Endothelial cell of umbilical vein (primary cell): ENCODE measurements around the gene CTSZ. TPM values are rescaled to one million over a fixed set of nuclear protein-coding genes. Genes with fewer than 3 reads are reported as not detected.
A peak's percentile ranks its signal among the peaks of the same experiment; 100 is the strongest.
"Not testable (repeated sequence)": the region's sequence is repeated elsewhere in the genome, so short reads cannot be mapped to it uniquely, and the experiment has no call there.

Experiments
- BruUV-seq: library from RNA; stranded (reverse); fragments of 400-500 nt; replicated peaks from 2 replicates; lab custom pipeline; 2021; lab: Mats Ljungman, UMichigan
- CTCF ChIA-PET: fragments of 300-600, 350-600 bp; sonication (Branson Sonifier 250); formaldehyde crosslinking; loops from one replicate; lab custom pipeline; 2021; ENCODE audit warnings: antibody characterized with exemption, inconsistent platforms; lab: Charles Lee
- POLR2A ChIA-PET: fragments of 300-600, 350-600 bp; sonication (Branson Sonifier 250); formaldehyde crosslinking; loops from one replicate; lab custom pipeline; 2021; ENCODE audit warnings: antibody characterized with exemption, inconsistent platforms; lab: Charles Lee
- DNase-seq: peaks from one replicate; pipeline ENCODE4 v3.0.0-alpha.2; 2011; ENCODE audit warnings: low read depth, low spot score
- FAIRE-seq: peaks from 2 replicates; lab custom pipeline; 2011; peaks lifted over from hg19 to GRCh38; lab: Jason Lieb, UNC
- H2AFZ ChIP-seq: 2 replicates; pipeline ENCODE4 v1.6.0; 2012; ENCODE audit warnings: low read depth, low read length, control low read depth, inconsistent platforms
- H3K27ac ChIP-seq: 2 replicates; pipeline ENCODE4 v1.5.1; 2011; ENCODE audit warnings: low read depth, mild to moderate bottlenecking, control low read depth, low read length, moderate library complexity; ENCODE audit not compliant: insufficient read depth
- H3K27me3 ChIP-seq, 2 experiments: 2 replicates each; pipeline versions ENCODE4 v1.6.0 to v1.6.1; 2011; ENCODE audit warnings: low read length in 2 of 2, mixed read lengths in 1 of 2; ENCODE audit not compliant: control insufficient read depth in 2 of 2, insufficient read depth in 2 of 2
- H3K36me3 ChIP-seq, 2 experiments: 2 replicates in 1 of 2; 3 replicates in 1 of 2; pipeline ENCODE4 v1.5.1; 2011; ENCODE audit warnings: low read length in 2 of 2, mild to moderate bottlenecking in 1 of 2, moderate library complexity in 1 of 2; ENCODE audit not compliant: control insufficient read depth in 2 of 2, insufficient read depth in 2 of 2; ENCODE audit errors: extremely low read depth in 1 of 2
- H3K4me1 ChIP-seq: 3 replicates; pipeline ENCODE4 v1.5.1; 2011; ENCODE audit warnings: mild to moderate bottlenecking, low read length; ENCODE audit not compliant: control insufficient read depth, insufficient read depth; ENCODE audit errors: extremely low read depth
- H3K4me2 ChIP-seq: 2 replicates; pipeline ENCODE4 v1.6.1; 2011; ENCODE audit warnings: low read length, control low read depth, mixed read lengths; ENCODE audit not compliant: insufficient read depth
- H3K4me3 ChIP-seq, 3 experiments: fragments of 200-600 bp in 1 of 3; sonication (generic), shearing (Covaris generic) in 1 of 3; replicated peaks in 1 of 3; 2 replicates each; pipeline ENCODE4 v1.5.1; 2011 to 2016; ENCODE audit warnings: control low read depth in 3 of 3, low read length in 3 of 3, mild to moderate bottlenecking in 2 of 3, inconsistent platforms in 1 of 3, low read depth in 1 of 3, moderate library complexity in 1 of 3; ENCODE audit not compliant: insufficient read depth in 1 of 3
- H3K79me2 ChIP-seq: 2 replicates; pipeline ENCODE4 v1.6.0; 2012; ENCODE audit warnings: low read length, inconsistent platforms; ENCODE audit not compliant: control insufficient read depth, insufficient read depth
- H3K9ac ChIP-seq: replicated peaks from 2 replicates; pipeline ENCODE3; 2011; ENCODE audit warnings: low read length, control low read depth; ENCODE audit not compliant: insufficient read depth; ENCODE audit errors: extremely low read depth
- H3K9me1 ChIP-seq: replicated peaks from 3 replicates; pipeline ENCODE4 v1.6.0; 2011; ENCODE audit warnings: mild to moderate bottlenecking, low read length; ENCODE audit not compliant: control insufficient read depth, insufficient read depth; ENCODE audit errors: extremely low read depth
- H3K9me3 ChIP-seq: replicated peaks from 2 replicates; pipeline ENCODE4 v1.5.1; 2012; ENCODE audit warnings: low read length, inconsistent platforms; ENCODE audit not compliant: control insufficient read depth, insufficient read depth
- H4K20me1 ChIP-seq: replicated peaks from 2 replicates; pipeline ENCODE3; 2011; ENCODE audit warnings: mild to moderate bottlenecking, low read length; ENCODE audit not compliant: control insufficient read depth, insufficient read depth; ENCODE audit errors: extremely low read depth
- CTCF ChIP-seq, 2 donors: IDR thresholded peaks; 1 replicate in 1 of 2; 2 replicates in 1 of 2; pipeline ENCODE4 v1.5.1; 2011; ENCODE audit warnings: low read length in 2 of 2, mild to moderate bottlenecking in 2 of 2, moderate library complexity in 2 of 2, control low read depth in 1 of 2, inconsistent platforms in 1 of 2, low read depth in 1 of 2; ENCODE audit not compliant: insufficient read depth in 1 of 2; ENCODE audit errors: extremely low read depth in 1 of 2
- EZH2 ChIP-seq: IDR thresholded peaks from 2 replicates; pipeline ENCODE4 v1.6.1; 2012; ENCODE audit warnings: borderline replicate concordance, low read depth, mild to moderate bottlenecking, moderate library complexity, low read length, inconsistent platforms; ENCODE audit not compliant: severe bottlenecking
- FOS ChIP-seq: IDR thresholded peaks from 2 replicates; pipeline ENCODE4 v1.6.1; 2011; ENCODE audit warnings: mild to moderate bottlenecking, low read length, moderate library complexity, borderline replicate concordance; ENCODE audit not compliant: insufficient read depth
- GATA2 ChIP-seq: IDR thresholded peaks from 2 replicates; pipeline ENCODE4 v1.7.0; 2011; ENCODE audit warnings: low read depth, mild to moderate bottlenecking, moderate library complexity, mixed read lengths, low read length; ENCODE audit not compliant: insufficient read length, insufficient read depth
- JUN ChIP-seq: IDR thresholded peaks from 2 replicates; pipeline ENCODE4 v1.6.1; 2011; ENCODE audit warnings: borderline replicate concordance, low read depth; ENCODE audit not compliant: insufficient read length, insufficient read depth
- MAX ChIP-seq: IDR thresholded peaks from 2 replicates; pipeline ENCODE4 v1.6.1; 2011; ENCODE audit not compliant: insufficient read depth, insufficient read length
- MYC ChIP-seq: IDR thresholded peaks from one replicate; pipeline ENCODE4 v1.6.1; 2011; ENCODE audit warnings: mild to moderate bottlenecking, low read depth, low read length
- POLR2A ChIP-seq: IDR thresholded peaks from 2 replicates; pipeline ENCODE4 v1.6.1; 2012; ENCODE audit warnings: low read depth, mild to moderate bottlenecking, control low read depth, low read length
- POLR2AphosphoS5 ChIP-seq: IDR thresholded peaks from 2 replicates; pipeline ENCODE4 v1.6.1; 2012; ENCODE audit warnings: low read depth, mild to moderate bottlenecking, control low read depth, low read length, moderate library complexity; ENCODE audit not compliant: insufficient read depth
- dilution Hi-C: fragments of 300-500 bp; cut with MboI; formaldehyde crosslinking; loops from one replicate; pipeline ENCODE4 v1.15.0; 2019; ENCODE audit warnings: low sequenced_read_pairs; ENCODE audit not compliant: extremely low pct_ligation_motif_present
- intact Hi-C: fragments of 100-400 bp; cut with micrococcal nuclease; formaldehyde crosslinking; loops from one replicate; pipeline ENCODE4 v1.10.0; 2022
- polyA plus RNA-seq, 4 experiments: library from polyadenylated mRNA; depleted of rRNA in 3 of 4; stranded (reverse) in 3 of 4; unstranded in 1 of 4; fragments of >200 nt; gene quantifications; 2 replicates each; pipeline versions ENCODE4 v1.2.1 to v1.2.3, GENCODE V29; 2011 to 2012; ENCODE audit warnings: missing spikeins in 1 of 4
- total RNA-seq: library from RNA; stranded (reverse); gene quantifications from 2 replicates; pipeline ENCODE4 v1.2.3, GENCODE V29; 2021

The CTSZ gene
- total and polyA plus RNA-seq, 2 donors (not counting 3 experiments of a cell fraction or from before 2014, with no cell fraction given): 304 to 387 TPM

GRCh38 chr20:58965270-58966064 is 41.6 kb downstream of the CTSZ start:
- TF ChIP-seq POLR2A (no peak), GATA2 (no peak), CTCF (IDR thresholded peaks at IDR 0.05; ENCODE audit: extremely low read depth in 1 of 2, insufficient read depth in 1 of 2, low read depth in 1 of 2, low read length in 2 of 2) (no peak), POLR2AphosphoS5 (no peak), JUN (no peak), MYC (no peak), EZH2 (no peak), MAX (no peak), FOS (no peak)
- no peak for DNase-seq
- FAIRE-seq: peak; percentile 37
- peaks cover 2% of the 10 kb centered on the region in 2 experiments for H3K27me3 ChIP-seq
- H3K4me3 ChIP-seq: no peak overlapping the region
- no peaks in the 10 kb centered on the region for H4K20me1 ChIP-seq
- no peaks in the 10 kb centered on the region for H3K4me1 ChIP-seq
- no peak overlapping the region for H3K4me2 ChIP-seq
- CTCF ChIA-PET: no interaction called here
- dilution Hi-C loops (no loop called here), intact Hi-C loops (no loop called here)
- H2AFZ ChIP-seq: no peak overlapping the region
- BruUV-seq: no TSS peak
- POLR2A ChIA-PET: no interaction called here
- H3K9me1 ChIP-seq: no peaks in the 10 kb centered on the region
- H3K9ac ChIP-seq: no peak overlapping the region
- H3K9me3 ChIP-seq: no peaks in the 10 kb centered on the region
- H3K27ac ChIP-seq: no peak overlapping the region
- H3K36me3 ChIP-seq: no peaks in the 10 kb centered on the region
- no peaks in the 10 kb centered on the region for H3K79me2 ChIP-seq

DNA sequence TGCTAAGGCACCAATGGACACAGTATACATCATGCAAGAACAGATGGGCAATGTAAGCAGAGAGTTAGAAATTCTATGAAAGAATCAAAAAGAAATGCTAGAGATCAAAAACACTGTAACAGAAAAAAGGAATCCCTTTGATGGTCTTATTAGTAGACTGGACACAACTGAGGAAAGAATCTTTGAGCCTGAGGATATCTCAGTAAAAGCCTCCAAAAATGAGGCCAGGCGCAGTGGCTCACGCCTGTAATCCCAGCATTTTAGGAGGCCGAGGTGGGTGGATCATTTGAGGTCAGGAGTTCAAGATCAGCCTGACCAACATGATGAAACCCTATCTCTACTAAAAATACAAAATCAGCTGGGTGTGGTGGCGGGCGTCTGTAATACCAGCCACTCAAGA is 43.1 kb downstream of the CTSZ start:
- H3K4me2 ChIP-seq, H3K9me1 ChIP-seq, H3K79me2 ChIP-seq, BruUV-seq, H3K27ac ChIP-seq, dilution Hi-C loops, H3K9ac ChIP-seq, POLR2A ChIA-PET, H3K4me3 ChIP-seq, H3K36me3 ChIP-seq, CTCF ChIA-PET, H3K27me3 ChIP-seq, intact Hi-C loops, H3K4me1 ChIP-seq, H2AFZ ChIP-seq, H4K20me1 ChIP-seq, FAIRE-seq, DNase-seq, H3K9me3 ChIP-seq: not testable (repeated sequence)
